ENCODE data around the gene SDHB.

GRCh38 chr1:17047924-17048323 is 5.9 kb downstream of the SDHB start:
- TF ChIP-seq CTCF (conservative IDR thresholded peaks at IDR 0.05) = no peak
- no peak for TF ChIP-seq ZFX (IDR thresholded peaks at IDR 0.05)

Measured in C4-2B (cell line).